ENCODE data around the gene DNAJC1.
"Not testable (repeated sequence)": the region's sequence is repeated elsewhere in the genome, so short reads cannot be mapped to it uniquely, and the experiment has no call there.

The DNAJC1 gene, protein sequence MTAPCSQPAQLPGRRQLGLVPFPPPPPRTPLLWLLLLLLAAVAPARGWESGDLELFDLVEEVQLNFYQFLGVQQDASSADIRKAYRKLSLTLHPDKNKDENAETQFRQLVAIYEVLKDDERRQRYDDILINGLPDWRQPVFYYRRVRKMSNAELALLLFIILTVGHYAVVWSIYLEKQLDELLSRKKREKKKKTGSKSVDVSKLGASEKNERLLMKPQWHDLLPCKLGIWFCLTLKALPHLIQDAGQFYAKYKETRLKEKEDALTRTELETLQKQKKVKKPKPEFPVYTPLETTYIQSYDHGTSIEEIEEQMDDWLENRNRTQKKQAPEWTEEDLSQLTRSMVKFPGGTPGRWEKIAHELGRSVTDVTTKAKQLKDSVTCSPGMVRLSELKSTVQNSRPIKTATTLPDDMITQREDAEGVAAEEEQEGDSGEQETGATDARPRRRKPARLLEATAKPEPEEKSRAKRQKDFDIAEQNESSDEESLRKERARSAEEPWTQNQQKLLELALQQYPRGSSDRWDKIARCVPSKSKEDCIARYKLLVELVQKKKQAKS

DNA sequence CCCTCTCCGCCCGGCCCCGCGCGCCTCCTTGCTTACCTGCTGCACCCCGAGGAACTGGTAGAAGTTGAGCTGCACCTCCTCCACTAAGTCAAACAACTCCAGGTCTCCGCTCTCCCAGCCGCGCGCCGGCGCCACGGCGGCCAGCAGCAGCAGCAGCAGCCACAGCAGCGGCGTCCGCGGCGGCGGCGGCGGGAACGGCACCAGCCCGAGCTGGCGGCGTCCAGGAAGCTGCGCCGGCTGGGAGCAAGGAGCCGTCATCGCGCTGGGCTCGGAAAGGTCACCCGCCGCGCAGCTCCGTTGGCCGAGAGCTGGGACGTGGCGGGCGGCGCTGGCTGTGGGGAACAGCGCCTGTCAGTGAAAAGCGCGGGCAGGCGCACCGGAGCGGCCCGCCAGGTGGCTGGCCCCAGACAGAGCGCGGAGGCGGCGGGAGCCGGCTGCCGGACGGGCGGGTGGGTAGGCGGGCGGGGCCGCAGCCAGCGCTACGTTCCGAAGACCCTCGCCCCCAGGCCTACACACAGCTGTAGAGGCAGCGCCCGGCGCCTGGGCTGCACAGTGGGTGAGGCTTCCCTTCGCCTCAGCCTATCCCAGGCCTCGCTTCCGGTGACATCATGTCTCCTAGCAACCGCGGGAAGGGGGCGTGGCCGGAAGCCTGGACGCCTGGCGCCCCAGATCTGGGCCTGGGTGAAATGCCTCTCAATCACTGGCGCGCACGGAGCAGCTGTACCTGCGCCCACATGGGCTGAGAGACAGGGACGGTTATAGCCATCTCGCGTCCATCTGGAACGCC, at the start of gene DNAJC1:
Gene DNAJC1 (minus strand): TSS at position 554 of the 787 bp plus-strand sequence. CDS start 296 bp downstream, at position 258.
- Histone ChIP-seq H3K9ac (ENCODE audit: low read length in 2 of 2) (peak within 1 kb of the TSS; percentile 74 to 92), H3K27me3 (ENCODE audit: control insufficient read depth in 1 of 2, insufficient read depth in 2 of 2, low read length in 2 of 2) (no peaks in the 10 kb centered on the region), H3K36me3 (ENCODE audit: control insufficient read depth in 2 of 2, insufficient read depth in 2 of 2, low read length in 2 of 2) (no peaks in the 10 kb centered on the region), H3K9me3 (ENCODE audit: control insufficient read depth in 2 of 2, low read length in 2 of 2) (no peaks in the 10 kb centered on the region), H3K27ac (ENCODE audit: low read length) (peak within 1 kb of the TSS; percentile 84), H3K4me3 (ENCODE audit: low read length in 2 of 2) (peak within 1 kb of the TSS; percentile 85 to 91), H3K4me1 (ENCODE audit: control insufficient read depth, insufficient read depth, low read length) (no peaks in the 10 kb centered on the region)

DNA sequence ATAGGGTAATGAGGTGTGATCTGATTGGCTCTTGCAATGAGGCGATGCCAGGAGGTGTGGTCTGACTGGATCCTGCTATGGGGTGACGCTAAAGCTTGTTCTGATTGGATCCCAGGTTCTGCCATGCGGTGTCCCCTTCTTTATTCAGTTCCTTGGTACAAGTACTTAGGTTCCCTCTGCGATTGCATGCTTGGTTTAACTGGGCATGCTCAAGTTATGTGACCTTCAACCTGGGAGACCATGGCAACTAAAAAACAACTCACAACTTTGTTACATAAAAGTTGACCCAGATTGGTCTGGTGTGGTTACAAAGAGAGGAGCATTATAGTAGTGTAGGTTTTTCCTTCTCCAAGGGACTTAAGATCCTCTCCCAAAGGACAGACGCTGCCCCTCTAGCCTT, 49.5 kb upstream of the DNAJC1 start:
- H3K4me1 ChIP-seq (ENCODE audit: control insufficient read depth, insufficient read depth, low read length), result no peaks in the 10 kb centered on the region
- H3K4me3 ChIP-seq (ENCODE audit: low read length in 2 of 2), result peak overlapping the region in 1 of 2 donors; percentile 42
- no peak overlapping the region for H3K27ac ChIP-seq (ENCODE audit: low read length)
- no peaks in the 10 kb centered on the region for H3K36me3 ChIP-seq (ENCODE audit: control insufficient read depth in 2 of 2, insufficient read depth in 2 of 2, low read length in 2 of 2)
- H3K9me3 ChIP-seq (ENCODE audit: control insufficient read depth in 2 of 2, low read length in 2 of 2), result no peaks in the 10 kb centered on the region
- H3K9ac ChIP-seq (ENCODE audit: low read length in 2 of 2), result no peak overlapping the region
- H3K27me3 ChIP-seq (ENCODE audit: control insufficient read depth in 1 of 2, insufficient read depth in 2 of 2, low read length in 2 of 2), result no peaks in the 10 kb centered on the region

DNA sequence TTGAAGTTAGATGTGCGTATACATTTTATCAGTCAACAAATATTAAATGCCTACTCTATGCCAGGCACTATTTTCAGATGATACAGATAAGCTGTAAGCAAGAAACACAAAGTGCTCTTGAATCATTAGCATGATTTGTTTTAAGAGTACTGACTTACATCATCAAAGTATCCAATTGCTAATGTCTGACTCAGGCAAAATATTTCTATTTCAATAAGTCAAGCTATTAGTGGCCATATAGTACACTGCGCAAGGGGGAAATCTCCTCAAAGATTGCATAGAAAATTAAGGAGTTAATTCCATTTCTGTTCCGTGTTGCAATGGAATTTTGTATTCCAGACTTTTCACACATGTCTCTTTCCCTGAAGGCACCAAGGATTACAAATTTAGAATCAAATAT, 46.1 kb upstream of the DNAJC1 start:
- Histone ChIP-seq H3K27me3 (ENCODE audit: control insufficient read depth in 1 of 2, insufficient read depth in 2 of 2, low read length in 2 of 2) (no peaks in the 10 kb centered on the region), H3K27ac (ENCODE audit: low read length) (no peak overlapping the region), H3K9me3 (ENCODE audit: control insufficient read depth in 2 of 2, low read length in 2 of 2) (no peaks in the 10 kb centered on the region), H3K9ac (ENCODE audit: low read length in 2 of 2) (no peak overlapping the region), H3K4me3 (ENCODE audit: low read length in 2 of 2) (no peak overlapping the region), H3K36me3 (ENCODE audit: control insufficient read depth in 2 of 2, insufficient read depth in 2 of 2, low read length in 2 of 2) (no peaks in the 10 kb centered on the region), H3K4me1 (ENCODE audit: control insufficient read depth, insufficient read depth, low read length) (no peaks in the 10 kb centered on the region)

DNA sequence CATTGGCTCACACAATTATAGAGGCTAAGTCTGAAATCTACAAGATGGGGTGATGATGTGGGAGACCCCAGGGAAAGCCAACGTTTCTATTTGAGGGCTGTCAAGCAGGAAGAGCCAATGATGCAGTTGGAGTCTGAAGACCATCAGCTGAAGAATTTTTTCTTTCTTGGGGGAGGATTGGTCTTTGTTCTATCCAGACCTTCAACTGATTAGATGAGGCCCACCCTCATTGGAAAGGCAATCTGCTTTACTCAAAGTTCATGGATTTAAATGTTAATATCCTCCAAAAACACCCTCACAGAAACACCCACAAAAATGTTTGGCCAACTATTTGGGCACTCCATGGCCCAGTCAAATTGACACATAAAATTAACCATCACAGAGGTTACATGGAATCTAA, 44.3 kb upstream of the DNAJC1 start:
- H3K36me3 ChIP-seq (ENCODE audit: control insufficient read depth in 2 of 2, insufficient read depth in 2 of 2, low read length in 2 of 2), result no peaks in the 10 kb centered on the region
- no peaks in the 10 kb centered on the region for H3K4me1 ChIP-seq (ENCODE audit: control insufficient read depth, insufficient read depth, low read length)
- no peak overlapping the region for H3K4me3 ChIP-seq (ENCODE audit: low read length in 2 of 2)
- H3K9me3 ChIP-seq (ENCODE audit: control insufficient read depth in 2 of 2, low read length in 2 of 2), result no peaks in the 10 kb centered on the region
- no peak overlapping the region for H3K9ac ChIP-seq (ENCODE audit: low read length in 2 of 2)
- no peaks in the 10 kb centered on the region for H3K27me3 ChIP-seq (ENCODE audit: control insufficient read depth in 1 of 2, insufficient read depth in 2 of 2, low read length in 2 of 2)
- no peak overlapping the region for H3K27ac ChIP-seq (ENCODE audit: low read length)

DNA sequence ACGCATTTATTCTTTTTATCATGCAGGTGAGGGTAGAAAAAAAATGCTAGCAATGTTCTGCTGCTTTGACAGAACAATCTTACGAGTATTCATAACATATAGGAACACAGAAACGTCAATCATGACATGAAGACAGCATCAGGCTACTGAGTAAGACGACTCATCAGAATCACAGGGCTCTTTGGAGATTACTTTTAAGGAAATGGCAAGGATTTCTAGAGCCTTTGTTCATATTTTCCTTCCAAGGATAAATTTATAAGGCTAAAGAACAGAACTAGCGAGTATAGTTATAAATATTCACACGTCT, 39.8 kb upstream of the DNAJC1 start:
- Histone ChIP-seq H3K9me3 (ENCODE audit: control insufficient read depth in 2 of 2, low read length in 2 of 2) (no peaks in the 10 kb centered on the region), H3K27ac (ENCODE audit: low read length) (no peak overlapping the region), H3K4me1 (ENCODE audit: control insufficient read depth, insufficient read depth, low read length) (no peaks in the 10 kb centered on the region), H3K36me3 (ENCODE audit: control insufficient read depth in 2 of 2, insufficient read depth in 2 of 2, low read length in 2 of 2) (no peaks in the 10 kb centered on the region), H3K9ac (ENCODE audit: low read length in 2 of 2) (no peak overlapping the region), H3K27me3 (ENCODE audit: control insufficient read depth in 1 of 2, insufficient read depth in 2 of 2, low read length in 2 of 2) (no peaks in the 10 kb centered on the region), H3K4me3 (ENCODE audit: low read length in 2 of 2) (no peak overlapping the region)

DNA sequence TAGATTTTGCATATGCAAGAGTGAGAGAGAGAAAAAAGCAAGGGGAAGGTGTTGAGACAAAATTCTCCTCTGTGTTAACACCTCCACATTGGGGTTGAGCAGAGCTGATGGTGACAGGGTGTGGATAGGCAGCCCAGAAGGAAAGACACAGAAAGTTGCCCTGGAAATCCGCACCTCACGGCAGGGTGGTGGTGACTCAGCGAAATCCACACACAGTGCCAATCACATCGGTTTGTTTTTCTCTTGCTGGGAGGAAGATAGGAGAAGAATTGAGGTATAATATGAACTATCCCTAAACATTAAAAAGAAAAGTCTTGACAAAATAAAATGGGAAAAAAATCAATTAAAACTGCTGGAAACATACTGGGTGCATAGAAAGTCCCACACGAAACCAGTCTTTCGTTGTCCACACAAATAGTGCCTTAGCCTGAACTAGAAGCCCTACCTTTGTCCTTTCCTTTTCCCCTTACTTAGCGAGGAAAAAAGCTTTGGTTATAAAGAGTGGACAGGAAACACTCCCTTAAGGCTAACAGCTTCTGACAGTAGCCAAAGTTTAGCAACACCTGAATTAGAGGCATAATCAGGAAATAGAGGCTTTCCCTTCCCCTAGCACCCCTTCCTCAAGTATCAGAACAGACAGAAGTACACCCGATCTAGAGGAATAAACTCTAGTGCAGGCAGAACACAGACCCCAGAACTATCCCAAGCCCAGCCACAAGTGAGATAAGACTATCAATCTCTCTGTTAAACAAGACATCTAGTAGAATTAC, 39.2 kb upstream of the DNAJC1 start:
- no peaks in the 10 kb centered on the region for H3K36me3 ChIP-seq (ENCODE audit: control insufficient read depth in 2 of 2, insufficient read depth in 2 of 2, low read length in 2 of 2)
- no peak overlapping the region for H3K9ac ChIP-seq (ENCODE audit: low read length in 2 of 2)
- no peaks in the 10 kb centered on the region for H3K9me3 ChIP-seq (ENCODE audit: control insufficient read depth in 2 of 2, low read length in 2 of 2)
- H3K4me3 ChIP-seq (ENCODE audit: low read length in 2 of 2), result no peak overlapping the region
- H3K27ac ChIP-seq (ENCODE audit: low read length), result no peak overlapping the region
- no peaks in the 10 kb centered on the region for H3K4me1 ChIP-seq (ENCODE audit: control insufficient read depth, insufficient read depth, low read length)
- H3K27me3 ChIP-seq (ENCODE audit: control insufficient read depth in 1 of 2, insufficient read depth in 2 of 2, low read length in 2 of 2), result no peaks in the 10 kb centered on the region

DNA sequence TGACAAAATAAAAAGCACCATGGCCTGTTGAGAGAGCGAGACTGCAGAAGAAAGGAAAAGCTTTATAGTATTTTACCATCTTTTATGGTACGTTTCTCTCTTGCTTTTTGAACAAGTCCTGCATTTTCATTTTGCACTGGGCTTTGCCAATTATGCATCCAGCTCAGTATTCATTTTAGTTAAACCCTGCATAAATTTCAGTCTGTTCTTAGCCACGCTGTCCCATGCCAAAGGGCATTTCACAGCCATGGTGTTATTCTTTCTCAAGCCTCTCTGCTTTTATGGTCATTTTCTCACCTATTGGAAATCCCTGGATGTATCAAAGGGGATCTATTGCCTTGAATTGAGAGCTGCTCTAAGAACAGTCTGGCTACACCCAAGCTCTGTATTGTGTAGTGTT, 30.8 kb upstream of the DNAJC1 start:
- Histone ChIP-seq H3K9me3 (ENCODE audit: control insufficient read depth in 2 of 2, low read length in 2 of 2) (peaks cover 0 to 8% of the 10 kb centered on the region in 2 donors), H3K9ac (ENCODE audit: low read length in 2 of 2) (no peak overlapping the region), H3K27me3 (ENCODE audit: control insufficient read depth in 1 of 2, insufficient read depth in 2 of 2, low read length in 2 of 2) (no peaks in the 10 kb centered on the region), H3K4me1 (ENCODE audit: control insufficient read depth, insufficient read depth, low read length) (no peaks in the 10 kb centered on the region), H3K27ac (ENCODE audit: low read length) (no peak overlapping the region), H3K36me3 (ENCODE audit: control insufficient read depth in 2 of 2, insufficient read depth in 2 of 2, low read length in 2 of 2) (no peaks in the 10 kb centered on the region), H3K4me3 (ENCODE audit: low read length in 2 of 2) (no peak overlapping the region)

DNA sequence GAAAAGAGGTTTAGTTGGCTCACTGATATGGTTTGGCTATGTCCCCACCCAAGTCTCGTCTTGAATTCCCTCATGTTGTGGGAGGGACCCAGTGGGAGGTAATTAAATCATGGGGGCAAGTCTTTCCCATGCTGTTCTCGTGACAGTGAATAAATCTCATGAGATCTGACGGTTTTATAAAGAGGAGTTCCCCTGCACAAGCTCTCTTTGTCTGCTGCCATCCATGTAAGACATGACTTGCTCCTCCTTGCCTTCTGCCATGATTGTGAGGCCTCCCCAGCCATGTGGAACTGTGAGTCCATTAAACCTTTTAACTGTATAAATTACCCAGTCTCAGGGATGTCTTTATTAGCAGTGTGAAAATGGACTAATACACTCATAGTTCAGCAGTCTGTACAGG, 28.7 kb upstream of the DNAJC1 start:
- H3K9ac ChIP-seq (ENCODE audit: low read length in 2 of 2); H3K27ac ChIP-seq (ENCODE audit: low read length); H3K4me1 ChIP-seq (ENCODE audit: control insufficient read depth, insufficient read depth, low read length); H3K36me3 ChIP-seq (ENCODE audit: control insufficient read depth in 2 of 2, insufficient read depth in 2 of 2, low read length in 2 of 2); H3K9me3 ChIP-seq (ENCODE audit: control insufficient read depth in 2 of 2, low read length in 2 of 2); H3K27me3 ChIP-seq (ENCODE audit: control insufficient read depth in 1 of 2, insufficient read depth in 2 of 2, low read length in 2 of 2); H3K4me3 ChIP-seq (ENCODE audit: low read length in 2 of 2): not testable (repeated sequence)

DNA sequence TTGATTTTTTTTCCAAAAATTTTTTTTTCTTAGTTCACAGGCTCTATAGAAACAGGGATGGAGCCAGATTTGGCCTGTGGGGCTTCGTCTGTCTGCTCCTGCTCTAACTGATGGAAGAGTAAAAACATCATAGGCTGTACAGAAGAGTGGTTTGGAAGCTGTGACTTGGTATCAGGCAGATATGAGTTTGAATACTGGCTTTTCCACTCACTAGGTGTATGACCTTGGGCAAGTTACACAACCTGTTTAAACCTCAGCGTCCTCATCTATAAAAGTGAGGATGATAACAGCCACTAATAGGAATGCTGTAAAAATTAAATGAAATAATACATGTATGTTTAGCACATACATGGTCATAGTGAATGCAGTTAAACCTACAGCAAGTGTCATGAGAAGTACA, 26.9 kb upstream of the DNAJC1 start:
- H3K9me3 ChIP-seq (ENCODE audit: control insufficient read depth in 2 of 2, low read length in 2 of 2), result peaks cover 0 to 4% of the 10 kb centered on the region in 2 donors
- no peak overlapping the region for H3K9ac ChIP-seq (ENCODE audit: low read length in 2 of 2)
- no peaks in the 10 kb centered on the region for H3K4me1 ChIP-seq (ENCODE audit: control insufficient read depth, insufficient read depth, low read length)
- H3K4me3 ChIP-seq (ENCODE audit: low read length in 2 of 2), result no peak overlapping the region
- no peaks in the 10 kb centered on the region for H3K36me3 ChIP-seq (ENCODE audit: control insufficient read depth in 2 of 2, insufficient read depth in 2 of 2, low read length in 2 of 2)
- no peak overlapping the region for H3K27ac ChIP-seq (ENCODE audit: low read length)
- H3K27me3 ChIP-seq (ENCODE audit: control insufficient read depth in 1 of 2, insufficient read depth in 2 of 2, low read length in 2 of 2), result no peaks in the 10 kb centered on the region

DNA sequence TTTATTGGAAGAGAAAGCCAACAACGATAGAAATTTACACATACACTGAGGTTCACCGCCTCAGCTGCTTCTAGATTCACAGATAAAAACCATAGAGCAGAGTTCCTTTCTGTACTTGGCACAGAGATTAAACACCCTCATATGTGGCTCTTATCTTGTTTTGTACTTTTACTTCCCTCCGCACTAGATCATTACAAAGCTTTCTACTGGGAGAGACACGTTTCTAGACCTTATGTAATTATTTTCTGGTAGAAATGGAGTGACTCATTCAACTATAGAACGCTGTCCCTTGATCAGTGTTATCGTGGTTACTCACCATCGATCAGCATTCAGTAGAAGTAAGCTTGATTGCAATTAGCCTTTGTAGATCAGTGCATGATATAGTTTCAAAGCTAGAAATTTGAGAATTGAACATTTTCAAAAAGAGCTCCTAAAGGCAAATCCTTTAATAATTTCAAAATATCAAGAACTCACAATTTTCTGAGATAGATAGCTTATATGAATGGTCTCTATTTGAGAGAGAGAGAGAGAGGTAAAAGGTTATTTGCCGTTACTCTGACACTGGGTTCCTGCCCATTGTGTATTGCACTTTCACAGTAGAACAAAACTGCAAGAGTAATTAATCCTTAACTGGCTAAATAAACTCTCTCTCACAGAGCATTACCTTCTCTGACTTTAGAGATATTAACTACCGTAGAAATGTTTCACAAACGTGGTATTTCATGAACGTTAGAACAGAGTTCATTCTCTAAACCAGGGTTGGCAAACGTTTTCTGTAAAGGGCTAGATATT, 26.1 kb upstream of the DNAJC1 start:
- no peaks in the 10 kb centered on the region for H3K9me3 ChIP-seq (ENCODE audit: control insufficient read depth in 2 of 2, low read length in 2 of 2)
- no peak overlapping the region for H3K9ac ChIP-seq (ENCODE audit: low read length in 2 of 2)
- no peaks in the 10 kb centered on the region for H3K4me1 ChIP-seq (ENCODE audit: control insufficient read depth, insufficient read depth, low read length)
- H3K27me3 ChIP-seq (ENCODE audit: control insufficient read depth in 1 of 2, insufficient read depth in 2 of 2, low read length in 2 of 2), result no peaks in the 10 kb centered on the region
- no peak overlapping the region for H3K4me3 ChIP-seq (ENCODE audit: low read length in 2 of 2)
- no peaks in the 10 kb centered on the region for H3K36me3 ChIP-seq (ENCODE audit: control insufficient read depth in 2 of 2, insufficient read depth in 2 of 2, low read length in 2 of 2)
- no peak overlapping the region for H3K27ac ChIP-seq (ENCODE audit: low read length)
